HL-60 (cell line): ENCODE measurements around the gene ADAMTS14.
"Not testable (repeated sequence)": the region's sequence is repeated elsewhere in the genome, so short reads cannot be mapped to it uniquely, and the experiment has no call there.

Experiments
- DNase-seq, 2 experiments: peaks; one replicate each; pipeline ENCODE4 v3.0.0-alpha.2; 2010 to 2020; ENCODE audit warnings: low read depth in 1 of 2, low spot score in 1 of 2
- H3K27ac ChIP-seq: fragments of 250-450 bp; sonication (Bioruptor Pico); replicated peaks from 2 replicates; pipeline ENCODE4 v1.5.1; 2020; ENCODE audit warnings: mild to moderate bottlenecking, moderate library complexity
- H3K27me3 ChIP-seq: fragments of 250-450 bp; sonication (Bioruptor Pico); 2 replicates; pipeline ENCODE4 v1.5.1; 2021; ENCODE audit warnings: mild to moderate bottlenecking, moderate library complexity; ENCODE audit not compliant: insufficient read depth, poor library complexity, severe bottlenecking
- H3K4me3 ChIP-seq: replicated peaks from 2 replicates; pipeline ENCODE4 v1.5.1; 2011; ENCODE audit warnings: mild to moderate bottlenecking, control low read depth, low read length; ENCODE audit not compliant: insufficient read depth
- GABPA ChIP-seq: IDR thresholded peaks from 2 replicates; pipeline ENCODE4 v1.6.1; 2012; ENCODE audit warnings: low read depth
- POLR2AphosphoS5 ChIP-seq: IDR thresholded peaks from 2 replicates; pipeline ENCODE4 v1.6.1; 2012; ENCODE audit warnings: low read depth
- SPI1 ChIP-seq: IDR thresholded peaks from 2 replicates; pipeline ENCODE4 v1.6.1; 2012; ENCODE audit warnings: low read depth, mild to moderate bottlenecking, borderline replicate concordance
- TF ChIP-seq, protein P1 (sequence below): IDR thresholded peaks from 2 replicates; pipeline ENCODE4 v1.6.1; 2012; ENCODE audit warnings: low read depth; ENCODE audit not compliant: insufficient replicate concordance
- TF ChIP-seq, protein P2 (sequence below): IDR thresholded peaks from one replicate; pipeline ENCODE4 v1.5.1; 2011; ENCODE audit warnings: low read length, control low read depth, inconsistent platforms; ENCODE audit not compliant: insufficient read depth

Gene ADAMTS14

DNA sequence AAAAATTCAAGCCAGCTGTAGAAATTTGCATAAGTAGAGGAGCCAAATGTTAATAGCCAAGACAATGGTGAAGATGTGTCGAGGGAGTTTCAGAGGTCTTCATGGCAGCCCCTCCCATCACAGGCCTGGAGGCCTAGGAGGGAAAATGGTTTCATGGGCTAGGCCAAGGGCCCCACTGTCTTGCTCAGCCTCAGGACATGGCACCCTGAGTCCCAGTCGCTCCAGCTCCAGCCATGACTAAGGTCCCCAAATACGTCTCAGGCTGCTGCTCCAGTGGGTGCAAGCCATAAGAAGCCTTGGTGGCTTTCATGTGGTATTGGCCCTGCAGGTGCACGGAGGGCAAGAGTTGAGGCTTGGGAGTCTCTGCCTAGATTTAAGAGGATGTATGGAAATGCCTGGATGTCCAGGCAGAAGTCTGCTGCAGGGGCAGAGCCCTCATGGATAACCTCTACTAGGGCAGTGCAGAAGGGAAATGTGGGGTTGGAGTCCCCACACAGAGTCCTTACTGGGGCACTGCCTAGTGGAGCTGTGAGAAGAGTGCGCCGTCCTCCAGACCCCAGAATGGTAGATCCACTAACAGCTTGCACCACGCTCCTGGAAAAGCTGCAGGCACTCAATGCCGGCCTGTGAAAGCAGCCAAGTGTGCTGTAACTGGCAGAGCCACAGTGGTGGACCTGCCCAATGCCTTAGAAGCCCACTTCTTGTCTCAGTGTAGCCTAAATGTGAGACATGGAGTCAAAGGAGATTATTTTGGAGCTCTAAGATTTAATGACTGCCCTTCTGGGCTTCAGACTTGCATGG is 93.7 kb downstream of the ADAMTS14 start:
- Histone ChIP-seq H3K4me3 (no peak overlapping the region), H3K27ac (no peak overlapping the region), H3K27me3 (no peaks in the 10 kb centered on the region)
- TF ChIP-seq, protein P1, sequence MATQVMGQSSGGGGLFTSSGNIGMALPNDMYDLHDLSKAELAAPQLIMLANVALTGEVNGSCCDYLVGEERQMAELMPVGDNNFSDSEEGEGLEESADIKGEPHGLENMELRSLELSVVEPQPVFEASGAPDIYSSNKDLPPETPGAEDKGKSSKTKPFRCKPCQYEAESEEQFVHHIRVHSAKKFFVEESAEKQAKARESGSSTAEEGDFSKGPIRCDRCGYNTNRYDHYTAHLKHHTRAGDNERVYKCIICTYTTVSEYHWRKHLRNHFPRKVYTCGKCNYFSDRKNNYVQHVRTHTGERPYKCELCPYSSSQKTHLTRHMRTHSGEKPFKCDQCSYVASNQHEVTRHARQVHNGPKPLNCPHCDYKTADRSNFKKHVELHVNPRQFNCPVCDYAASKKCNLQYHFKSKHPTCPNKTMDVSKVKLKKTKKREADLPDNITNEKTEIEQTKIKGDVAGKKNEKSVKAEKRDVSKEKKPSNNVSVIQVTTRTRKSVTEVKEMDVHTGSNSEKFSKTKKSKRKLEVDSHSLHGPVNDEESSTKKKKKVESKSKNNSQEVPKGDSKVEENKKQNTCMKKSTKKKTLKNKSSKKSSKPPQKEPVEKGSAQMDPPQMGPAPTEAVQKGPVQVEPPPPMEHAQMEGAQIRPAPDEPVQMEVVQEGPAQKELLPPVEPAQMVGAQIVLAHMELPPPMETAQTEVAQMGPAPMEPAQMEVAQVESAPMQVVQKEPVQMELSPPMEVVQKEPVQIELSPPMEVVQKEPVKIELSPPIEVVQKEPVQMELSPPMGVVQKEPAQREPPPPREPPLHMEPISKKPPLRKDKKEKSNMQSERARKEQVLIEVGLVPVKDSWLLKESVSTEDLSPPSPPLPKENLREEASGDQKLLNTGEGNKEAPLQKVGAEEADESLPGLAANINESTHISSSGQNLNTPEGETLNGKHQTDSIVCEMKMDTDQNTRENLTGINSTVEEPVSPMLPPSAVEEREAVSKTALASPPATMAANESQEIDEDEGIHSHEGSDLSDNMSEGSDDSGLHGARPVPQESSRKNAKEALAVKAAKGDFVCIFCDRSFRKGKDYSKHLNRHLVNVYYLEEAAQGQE = no peak
- TF ChIP-seq, protein P2, sequence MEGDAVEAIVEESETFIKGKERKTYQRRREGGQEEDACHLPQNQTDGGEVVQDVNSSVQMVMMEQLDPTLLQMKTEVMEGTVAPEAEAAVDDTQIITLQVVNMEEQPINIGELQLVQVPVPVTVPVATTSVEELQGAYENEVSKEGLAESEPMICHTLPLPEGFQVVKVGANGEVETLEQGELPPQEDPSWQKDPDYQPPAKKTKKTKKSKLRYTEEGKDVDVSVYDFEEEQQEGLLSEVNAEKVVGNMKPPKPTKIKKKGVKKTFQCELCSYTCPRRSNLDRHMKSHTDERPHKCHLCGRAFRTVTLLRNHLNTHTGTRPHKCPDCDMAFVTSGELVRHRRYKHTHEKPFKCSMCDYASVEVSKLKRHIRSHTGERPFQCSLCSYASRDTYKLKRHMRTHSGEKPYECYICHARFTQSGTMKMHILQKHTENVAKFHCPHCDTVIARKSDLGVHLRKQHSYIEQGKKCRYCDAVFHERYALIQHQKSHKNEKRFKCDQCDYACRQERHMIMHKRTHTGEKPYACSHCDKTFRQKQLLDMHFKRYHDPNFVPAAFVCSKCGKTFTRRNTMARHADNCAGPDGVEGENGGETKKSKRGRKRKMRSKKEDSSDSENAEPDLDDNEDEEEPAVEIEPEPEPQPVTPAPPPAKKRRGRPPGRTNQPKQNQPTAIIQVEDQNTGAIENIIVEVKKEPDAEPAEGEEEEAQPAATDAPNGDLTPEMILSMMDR = no peak
- TF ChIP-seq SPI1 (no peak), GABPA (no peak), POLR2AphosphoS5 (no peak)
- no peak for DNase-seq

DNA sequence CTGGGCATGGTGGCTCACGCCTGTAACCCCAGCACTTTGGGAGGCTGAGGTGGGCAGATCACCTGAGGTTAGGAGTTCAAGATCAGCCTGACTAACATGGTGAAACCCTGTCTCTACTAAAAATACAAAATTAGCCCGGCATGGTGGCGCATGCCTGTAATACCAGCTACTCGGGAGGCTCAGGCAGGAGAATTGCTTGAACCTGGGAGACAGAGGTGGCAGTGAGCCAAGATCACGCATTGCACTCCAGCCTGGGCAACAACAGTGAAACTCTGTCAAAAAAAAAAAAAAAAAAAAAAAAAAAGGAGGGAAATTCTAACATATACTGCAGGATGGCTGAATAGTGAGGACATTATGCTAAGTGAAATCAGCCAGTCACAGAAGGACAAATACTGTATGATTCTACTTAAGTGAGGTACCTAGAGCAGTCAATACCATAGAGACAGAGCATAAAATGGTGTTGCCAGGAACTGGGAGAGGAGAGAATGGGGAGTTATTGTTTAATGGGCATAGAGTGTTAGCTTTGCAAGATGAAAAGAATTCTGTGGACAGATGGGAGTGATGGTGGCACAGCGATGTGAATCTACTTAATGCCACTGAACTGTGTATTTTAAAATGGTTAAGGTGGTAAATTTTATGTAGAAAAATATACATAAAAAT is 95.8 kb downstream of the ADAMTS14 start:
- H3K27me3 ChIP-seq, H3K4me3 ChIP-seq, DNase-seq, H3K27ac ChIP-seq: not testable (repeated sequence)

DNA sequence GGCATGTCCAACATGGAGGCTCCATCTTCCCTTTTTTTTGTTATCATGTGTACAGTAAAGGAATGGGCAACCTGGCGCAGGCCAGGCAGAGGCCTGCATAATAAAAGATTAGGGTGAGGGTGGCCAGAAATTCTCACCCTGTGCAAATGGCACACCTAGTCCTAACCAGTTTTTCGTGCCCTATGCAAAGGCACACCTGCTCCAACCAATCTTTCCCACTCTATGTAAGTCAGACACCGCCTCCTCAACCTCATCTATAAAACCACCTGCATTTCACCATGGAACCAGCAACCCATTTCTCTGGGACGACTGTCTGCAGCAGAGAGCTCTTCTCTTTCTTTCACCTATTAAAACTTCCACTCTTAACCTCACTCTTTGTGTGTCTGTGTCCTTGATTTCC is 96.8 kb downstream of the ADAMTS14 start:
- Histone ChIP-seq H3K4me3 (no peak overlapping the region), H3K27me3 (no peaks in the 10 kb centered on the region), H3K27ac (no peak overlapping the region)
- no peak for TF ChIP-seq GABPA
- TF ChIP-seq, protein P2 = no peak
- TF ChIP-seq, protein P1 = no peak
- no peak for TF ChIP-seq SPI1
- TF ChIP-seq POLR2AphosphoS5 = no peak
- no peak for DNase-seq

DNA sequence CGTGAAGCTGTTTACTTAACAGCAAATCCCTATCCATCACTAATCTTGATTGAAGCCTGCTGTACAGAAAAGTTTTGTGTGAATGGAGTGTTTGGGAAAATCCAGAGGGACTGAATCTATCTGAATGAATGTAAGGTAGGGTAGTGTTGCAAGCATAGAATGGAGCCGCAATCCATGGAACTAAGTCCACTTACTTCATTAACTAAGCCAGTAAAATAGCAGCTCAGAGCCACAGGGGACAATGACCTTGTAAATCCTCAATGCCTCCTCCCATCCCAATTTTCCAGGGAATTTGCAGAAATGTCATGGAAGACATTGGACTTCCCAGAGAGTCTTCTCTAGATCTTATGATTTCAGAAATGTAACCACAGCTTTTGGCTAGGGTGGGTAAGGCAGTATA is 97.7 kb downstream of the ADAMTS14 start:
- DNase-seq = no peak
- Histone ChIP-seq H3K27me3 (no peaks in the 10 kb centered on the region), H3K27ac (no peak overlapping the region), H3K4me3 (no peak overlapping the region)
- TF ChIP-seq, protein P2 = no peak
- TF ChIP-seq, protein P1 = no peak
- TF ChIP-seq GABPA (no peak), POLR2AphosphoS5 (no peak)

DNA sequence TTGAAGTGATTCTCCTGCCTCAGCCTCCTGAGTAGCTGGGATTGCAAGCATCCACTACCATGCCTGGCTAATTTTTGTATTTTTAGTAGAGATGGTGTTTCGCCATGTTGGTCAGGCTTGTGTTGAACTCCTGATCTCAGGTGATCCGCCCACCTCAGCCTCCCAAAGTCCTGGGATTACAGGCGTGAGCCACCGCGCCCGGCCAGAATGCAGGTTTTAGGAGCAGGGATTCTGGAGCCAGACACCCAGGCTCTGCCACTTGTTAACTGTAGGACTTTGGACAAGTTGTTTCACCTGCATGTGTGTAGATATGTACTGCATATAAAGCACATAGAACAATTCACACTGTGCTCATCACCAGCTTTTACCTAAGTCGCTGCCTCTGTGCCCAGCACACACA is 98.2 kb downstream of the ADAMTS14 start:
- not testable (repeated sequence) for H3K27ac ChIP-seq, DNase-seq, H3K27me3 ChIP-seq, H3K4me3 ChIP-seq
